ENCODE measurements around the gene COL10A1. TPM values are rescaled to one million over a fixed set of nuclear protein-coding genes. Genes with fewer than 3 reads are reported as not detected.

The COL10A1 gene
- total RNA-seq, 3 donors from 2014 or later = not detected

DNA sequence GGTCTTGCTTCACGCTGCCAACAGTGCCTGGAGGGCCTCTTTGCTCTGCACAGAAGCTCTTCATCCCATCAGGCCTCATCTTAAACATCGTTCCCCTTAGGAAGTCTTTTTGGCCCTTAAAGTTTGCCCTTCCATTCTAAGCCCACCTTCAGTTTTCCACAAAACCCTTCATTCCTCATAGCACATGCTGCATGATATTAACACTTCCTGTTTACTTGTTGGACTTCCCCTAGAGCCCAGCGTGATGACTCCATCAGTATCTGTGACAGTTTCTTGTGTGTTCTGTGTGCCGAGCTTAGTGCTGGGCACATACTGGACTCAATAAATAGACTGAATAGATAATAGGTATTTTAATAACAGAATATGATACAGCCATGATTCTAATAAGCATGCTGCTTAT lies 23.1 kb downstream of the COL10A1 start:
- DNase-seq (no peak), ATAC-seq (no peak)
- Histone ChIP-seq H3K4me3 (no peak overlapping the region), H3K4me1 (ENCODE audit: low read depth) (peaks cover 25% of the 10 kb centered on the region), H3K9me3 (no peaks in the 10 kb centered on the region), H3K36me3 (ENCODE audit: low read depth) (no peaks in the 10 kb centered on the region)
- intact Hi-C loops (cut with DNase I, micrococcal nuclease) = no loop called here
- TF ChIP-seq CTCF (IDR thresholded peaks at IDR 0.05) = no peak

DNA sequence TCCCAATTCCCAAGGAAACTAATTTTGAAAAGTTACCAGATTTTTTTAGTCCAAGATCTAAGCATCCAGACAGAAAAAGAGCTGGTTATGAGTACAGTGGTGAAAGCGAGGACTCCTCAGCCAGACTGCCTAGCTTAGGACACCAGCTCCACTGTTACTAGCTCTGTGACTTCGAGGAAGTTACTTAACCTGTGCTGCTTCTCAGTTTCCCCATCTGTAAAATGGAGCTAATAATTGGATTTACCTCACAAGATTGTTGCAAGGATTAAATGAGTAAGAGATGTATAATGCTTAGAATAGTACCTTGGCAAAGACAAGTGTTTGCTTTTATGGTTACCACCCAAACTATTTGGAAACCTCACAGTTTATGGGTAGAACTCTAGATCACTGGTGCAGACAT lies 24.1 kb downstream of the COL10A1 start:
- DNase-seq = no peak
- intact Hi-C loops (cut with DNase I, micrococcal nuclease) = no loop called here

GRCh38 chr6:116101302-116101718 lies 24.6 kb downstream of the COL10A1 start:
- DNase-seq = no peak
- no peak for ATAC-seq
- no peak for TF ChIP-seq CTCF (IDR thresholded peaks at IDR 0.05)
- Histone ChIP-seq H3K4me1 (ENCODE audit: low read depth) (peaks cover 25% of the 10 kb centered on the region), H3K4me3 (peak overlapping the region; percentile 62), H3K36me3 (ENCODE audit: low read depth) (no peaks in the 10 kb centered on the region), H3K9me3 (peaks cover 4% of the 10 kb centered on the region)
- intact Hi-C loops (cut with DNase I, micrococcal nuclease) = no loop called here

More for the DNA sequence above, 24.1 kb downstream of the COL10A1 start:
- no peak overlapping the region for H3K4me3 ChIP-seq
- no peaks in the 10 kb centered on the region for H3K36me3 ChIP-seq (ENCODE audit: low read depth)
- H3K4me1 ChIP-seq (ENCODE audit: low read depth) = peaks cover 25% of the 10 kb centered on the region
- no peak for TF ChIP-seq CTCF (IDR thresholded peaks at IDR 0.05)
- no peaks in the 10 kb centered on the region for H3K9me3 ChIP-seq
- no peak for ATAC-seq

- H3K4me1 ChIP-seq (ENCODE audit: low read depth) = peaks cover 25% of the 10 kb centered on the region
- peak; percentile 9 for TF ChIP-seq CTCF (IDR thresholded peaks at IDR 0.05)
- intact Hi-C loops (cut with DNase I, micrococcal nuclease) = no loop called here
- no peaks in the 10 kb centered on the region for H3K36me3 ChIP-seq (ENCODE audit: low read depth)
- DNase-seq (peak; percentile 90 to 94 (median 92)), ATAC-seq (peak; percentile 97)
- peaks cover 7% of the 10 kb centered on the region for H3K9me3 ChIP-seq
- peak within 1 kb of the TSS; percentile 62 for H3K4me3 ChIP-seq
Measured at GRCh38 chr6:116100419-116101301, 25.3 kb downstream of the COL10A1 start, which contains the start of gene NT5DC1. Gene NT5DC1 (plus strand): TSS chr6:116100853. CDS start chr6:116100931, 78 bp downstream.

DNA sequence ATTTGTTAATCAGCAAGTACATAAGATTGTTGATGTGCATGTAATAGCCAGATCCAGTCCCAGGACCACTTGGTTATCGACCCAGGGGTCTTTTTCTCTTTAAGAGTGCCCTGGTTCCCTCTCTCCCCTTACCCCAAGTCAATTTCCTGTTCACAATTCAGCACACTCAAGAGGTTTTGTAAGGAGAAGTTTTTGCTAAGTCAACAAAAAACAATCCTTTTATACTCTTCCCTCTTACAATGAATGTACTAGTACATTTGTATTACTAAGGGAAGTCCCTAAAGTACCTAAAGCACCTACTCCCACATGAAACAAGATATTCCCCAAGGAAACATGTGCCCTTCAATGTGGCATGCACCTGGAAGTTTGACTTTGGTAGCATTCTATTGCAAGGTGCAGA lies 26.9 kb downstream of the COL10A1 start:
- no peak overlapping the region for H3K4me3 ChIP-seq
- no peak for TF ChIP-seq CTCF (IDR thresholded peaks at IDR 0.05)
- no peaks in the 10 kb centered on the region for H3K36me3 ChIP-seq (ENCODE audit: low read depth)
- ATAC-seq = no peak
- intact Hi-C loops (cut with DNase I, micrococcal nuclease) = loop anchor here (2.0 to 5.0 kb wide), 2 partner anchors 87 to 88 kb away; no protein-coding TSS in a partner anchor
- no peak for DNase-seq
- H3K9me3 ChIP-seq = peaks cover 7% of the 10 kb centered on the region
- H3K4me1 ChIP-seq (ENCODE audit: low read depth) = peaks cover 16% of the 10 kb centered on the region
